K562 (cell line): ENCODE data around the gene MPZL3.

Experiments used
- JUNB ChIP-seq: fragments of 450-650 bp; formaldehyde crosslinking; conservative IDR thresholded peaks from 2 replicates; pipeline ENCODE4 v1.4.0; 2020; ENCODE audit warnings: mild to moderate bottlenecking
- TF ChIP-seq, protein P1 (sequence below), 3 experiments: IDR thresholded peaks in 2 of 3; conservative IDR thresholded peaks in 1 of 3; 2 replicates each; pipeline ENCODE4 v1.5.1; 2011 to 2012; ENCODE audit warnings: low read length in 3 of 3, mild to moderate bottlenecking in 3 of 3, control low read depth in 2 of 3, improper control_type of control experiment in 1 of 3, inconsistent platforms in 1 of 3, low read depth in 1 of 3, mixed read lengths in 1 of 3, moderate library complexity in 1 of 3; ENCODE audit not compliant: insufficient read depth in 2 of 3
- TF ChIP-seq, protein P2 (sequence below): IDR thresholded peaks from 2 replicates; pipeline ENCODE4 v1.6.1; 2016; ENCODE audit warnings: missing genetic modification characterization, missing compliant biosample characterization

DNA sequence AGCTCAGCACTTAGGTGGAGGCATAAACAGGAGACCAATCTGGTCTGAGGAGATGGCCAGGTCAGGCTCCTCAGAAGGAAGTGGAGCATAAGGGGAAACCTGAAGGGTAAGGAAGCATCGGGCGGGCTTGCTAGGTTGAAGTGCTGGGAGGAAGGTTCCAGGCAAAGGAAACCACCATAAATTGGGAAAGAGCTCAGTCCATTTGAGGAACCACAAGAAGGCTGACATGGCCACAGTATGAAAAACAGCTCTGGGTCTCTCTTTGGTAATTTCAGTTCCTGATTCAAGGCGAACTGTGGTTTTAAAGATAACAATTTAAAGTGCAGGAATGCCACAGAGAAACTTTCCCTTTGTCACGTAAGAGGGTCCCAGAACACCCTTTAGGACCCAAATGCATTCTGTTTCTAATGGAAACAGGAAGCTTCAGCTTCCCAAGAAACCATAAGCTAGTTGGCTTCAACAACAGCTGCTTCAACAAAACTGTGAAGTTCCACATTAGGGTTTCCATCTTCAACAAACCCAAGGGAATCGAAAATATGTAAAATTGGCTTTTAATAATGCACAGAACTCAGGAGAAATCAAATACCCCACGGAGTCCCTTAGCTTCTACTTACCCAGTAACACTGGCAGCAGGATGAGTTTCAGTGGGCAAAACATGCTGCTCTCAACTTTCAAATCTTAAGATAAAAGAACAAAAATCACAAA is 37.8 kb downstream of the MPZL3 start:
- TF ChIP-seq, protein P1, sequence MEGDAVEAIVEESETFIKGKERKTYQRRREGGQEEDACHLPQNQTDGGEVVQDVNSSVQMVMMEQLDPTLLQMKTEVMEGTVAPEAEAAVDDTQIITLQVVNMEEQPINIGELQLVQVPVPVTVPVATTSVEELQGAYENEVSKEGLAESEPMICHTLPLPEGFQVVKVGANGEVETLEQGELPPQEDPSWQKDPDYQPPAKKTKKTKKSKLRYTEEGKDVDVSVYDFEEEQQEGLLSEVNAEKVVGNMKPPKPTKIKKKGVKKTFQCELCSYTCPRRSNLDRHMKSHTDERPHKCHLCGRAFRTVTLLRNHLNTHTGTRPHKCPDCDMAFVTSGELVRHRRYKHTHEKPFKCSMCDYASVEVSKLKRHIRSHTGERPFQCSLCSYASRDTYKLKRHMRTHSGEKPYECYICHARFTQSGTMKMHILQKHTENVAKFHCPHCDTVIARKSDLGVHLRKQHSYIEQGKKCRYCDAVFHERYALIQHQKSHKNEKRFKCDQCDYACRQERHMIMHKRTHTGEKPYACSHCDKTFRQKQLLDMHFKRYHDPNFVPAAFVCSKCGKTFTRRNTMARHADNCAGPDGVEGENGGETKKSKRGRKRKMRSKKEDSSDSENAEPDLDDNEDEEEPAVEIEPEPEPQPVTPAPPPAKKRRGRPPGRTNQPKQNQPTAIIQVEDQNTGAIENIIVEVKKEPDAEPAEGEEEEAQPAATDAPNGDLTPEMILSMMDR (IDR thresholded peaks at IDR 0.05 in 2 of 3, conservative IDR thresholded peaks at IDR 0.05 in 1 of 3; ENCODE audit: insufficient read depth in 2 of 3, low read depth in 1 of 3, low read length in 3 of 3): no peak
- TF ChIP-seq JUNB (CRISPR knock-in tag): no peak
- TF ChIP-seq, protein P2, sequence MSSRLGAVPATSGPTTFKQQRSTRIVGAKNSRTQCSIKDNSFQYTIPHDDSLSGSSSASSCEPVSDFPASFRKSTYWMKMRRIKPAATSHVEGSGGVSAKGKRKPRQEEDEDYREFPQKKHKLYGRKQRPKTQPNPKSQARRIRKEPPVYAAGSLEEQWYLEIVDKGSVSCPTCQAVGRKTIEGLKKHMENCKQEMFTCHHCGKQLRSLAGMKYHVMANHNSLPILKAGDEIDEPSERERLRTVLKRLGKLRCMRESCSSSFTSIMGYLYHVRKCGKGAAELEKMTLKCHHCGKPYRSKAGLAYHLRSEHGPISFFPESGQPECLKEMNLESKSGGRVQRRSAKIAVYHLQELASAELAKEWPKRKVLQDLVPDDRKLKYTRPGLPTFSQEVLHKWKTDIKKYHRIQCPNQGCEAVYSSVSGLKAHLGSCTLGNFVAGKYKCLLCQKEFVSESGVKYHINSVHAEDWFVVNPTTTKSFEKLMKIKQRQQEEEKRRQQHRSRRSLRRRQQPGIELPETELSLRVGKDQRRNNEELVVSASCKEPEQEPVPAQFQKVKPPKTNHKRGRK (tag): no peak
